Psoas muscle (tissue), 8 donors: ENCODE data around the gene STEAP2. TPM values are rescaled to one million over a fixed set of nuclear protein-coding genes. Genes with fewer than 3 reads are reported as not detected.

Source experiments
- ATAC-seq, 4 donors: fragments of 200-7000 bp; cut with Tn5 transposase; one replicate each; pipeline ENCODE4 v1.9.1; 2020; ENCODE audit warnings: moderate library complexity in 3 of 4, mild to moderate bottlenecking in 2 of 4
- DNase-seq, 2 donors: peaks; one replicate each; pipeline ENCODE4 v3.0.0-alpha.2; 2020
- H3K27ac ChIP-seq: fragments of 200-600 bp; one replicate; pipeline ENCODE4 v1.8.0; 2022
- H3K27me3 ChIP-seq, 3 donors: fragments of 200-600 bp in 1 of 3; one replicate each; pipeline versions ENCODE4 v1.6.1 to v1.8.0; 2013 to 2022; ENCODE audit warnings: low read length in 2 of 3, mild to moderate bottlenecking in 2 of 3, moderate library complexity in 1 of 3; ENCODE audit not compliant: insufficient read depth in 3 of 3
- H3K36me3 ChIP-seq, 2 donors: fragments of 200-600 bp in 1 of 2; one replicate each; pipeline versions ENCODE4 v1.6.1 to v1.8.0; 2013 to 2022; ENCODE audit warnings: low read depth in 1 of 2, mild to moderate bottlenecking in 1 of 2, moderate library complexity in 1 of 2; ENCODE audit not compliant: insufficient read depth in 1 of 2
- H3K4me1 ChIP-seq: fragments of 200-600 bp; one replicate; pipeline ENCODE4 v1.8.0; 2022
- H3K4me3 ChIP-seq: fragments of 200-600 bp; one replicate; pipeline ENCODE4 v1.8.0; 2022; ENCODE audit warnings: mild to moderate bottlenecking
- H3K9me3 ChIP-seq: fragments of 200-600 bp; one replicate; pipeline ENCODE4 v1.8.0; 2022
- CTCF ChIP-seq: fragments of 200-600 bp; IDR thresholded peaks from one replicate; pipeline ENCODE4 v1.8.0; 2022; ENCODE audit warnings: antibody characterized with exemption
- WGBS, 3 donors: extraction: QIAGEN DNeasy Blood & Tissue Kit; methylation state at CpG; one replicate each; pipeline versions ENCODE4 v1.1.6 to v1.1.7; 2013; 5-methylcytosine and 5-hydroxymethylcytosine counted together
- intact Hi-C, 2 donors: fragments of 100-400 bp; cut with DNase I; formaldehyde crosslinking; loops; one replicate each; pipeline versions ENCODE4 v1.11.0 to v1.14.2; 2022
- polyA plus RNA-seq, 3 donors: library from polyadenylated mRNA; stranded (reverse); fragments of 200-250 nt; gene quantifications; one replicate each; pipeline ENCODE4 v1.2.3, GENCODE V29; 2013
- total RNA-seq, 4 donors: library from RNA; stranded (reverse); fragmentation: NEBNext Ultra II Directional in 2 of 4; extraction: Animal tissue kit (Norgen Biotek cat#: 25700) in 2 of 4; gene quantifications; one replicate each; pipeline versions ENCODE4 v1.2.1 to v1.2.4, GENCODE V29; 2021 to 2023
- donor health status: healthy with polysubstance abuse.
- donor health status: DM: no; HTN: no; CAD: no; lungs with moderate emphysema.
- donor health status: Bipolar disorder and iron deficiency.
- donor health status: healthy.
- donor health status: DM: yes; HTN: yes; CAD: no.
- donor health status: DM: no; HTN: no; CAD: no.
- donor health status: DM: no; HTN: no; CAD: no.
- donor health status: DM: yes; HTN: yes; CAD: no.

The STEAP2 gene
- total and polyA plus RNA-seq, 7 donors = 0.32 to 3.7 (median 1.4) TPM

- H3K36me3 ChIP-seq = no peaks in the 10 kb centered on the region
- no peak overlapping the region for H3K27ac ChIP-seq
- H3K27me3 ChIP-seq = no peaks in the 10 kb centered on the region
Observed at GRCh38 chr7:90269163-90269562, 57.6 kb downstream of the STEAP2 start.

GRCh38 chr7:90270431-90271178 lies 59.1 kb downstream of the STEAP2 start:
- DNase-seq = no peak
- no peak for TF ChIP-seq CTCF
- H3K36me3 ChIP-seq = no peaks in the 10 kb centered on the region
- no peak overlapping the region for H3K4me3 ChIP-seq
- ATAC-seq = no peak
- no peaks in the 10 kb centered on the region for H3K9me3 ChIP-seq
- H3K27ac ChIP-seq = no peak overlapping the region
- H3K4me1 ChIP-seq = no peaks in the 10 kb centered on the region
- 95 to 99% (median 97%) methylated on average over 2 of the region's 2 CpGs for WGBS, 3 donors
- no peaks in the 10 kb centered on the region for H3K27me3 ChIP-seq
- intact Hi-C loops = no loop called here

More at GRCh38 chr7:90269163-90269562, 57.6 kb downstream of the STEAP2 start:
- no peak for TF ChIP-seq CTCF
- intact Hi-C loops = loop anchor here in 1 of 2 donors (10.0 kb wide), 1 partner anchor 104 kb away; no protein-coding TSS in a partner anchor
- no peaks in the 10 kb centered on the region for H3K9me3 ChIP-seq
- H3K4me3 ChIP-seq = no peak overlapping the region
- ATAC-seq = no peak
- no peaks in the 10 kb centered on the region for H3K4me1 ChIP-seq
- DNase-seq = no peak
- 80 to 85% (median 81%) methylated on average over 1 of the region's 1 CpG for WGBS, 3 donors

GRCh38 chr7:90271753-90272152 lies 60.2 kb downstream of the STEAP2 start:
- Histone ChIP-seq H3K27me3 (no peaks in the 10 kb centered on the region), H3K36me3 (no peaks in the 10 kb centered on the region), H3K4me3 (no peak overlapping the region), H3K9me3 (no peaks in the 10 kb centered on the region), H3K27ac (no peak overlapping the region), H3K4me1 (no peaks in the 10 kb centered on the region)
- no peak for ATAC-seq
- TF ChIP-seq CTCF = no peak
- intact Hi-C loops = no loop called here
- WGBS, 3 donors = 74 to 78% (median 74%) methylated on average over 2 of the region's 2 CpGs
- DNase-seq = no peak

- 89 to 92% (median 90%) methylated on average over 2 of the region's 2 CpGs for WGBS, 3 donors
- no peaks in the 10 kb centered on the region for H3K9me3 ChIP-seq
- no peak for TF ChIP-seq CTCF
- H3K4me3 ChIP-seq = no peak overlapping the region
- no peak for ATAC-seq
- no peak for DNase-seq
- intact Hi-C loops = no loop called here
- no peaks in the 10 kb centered on the region for H3K4me1 ChIP-seq
- no peaks in the 10 kb centered on the region for H3K36me3 ChIP-seq
- H3K27me3 ChIP-seq = no peaks in the 10 kb centered on the region
- H3K27ac ChIP-seq = no peak overlapping the region
Observed at GRCh38 chr7:90272242-90272641, 60.7 kb downstream of the STEAP2 start.

GRCh38 chr7:90274161-90274560 lies 62.6 kb downstream of the STEAP2 start:
- no peak overlapping the region for H3K4me3 ChIP-seq
- TF ChIP-seq CTCF = no peak
- DNase-seq = no peak
- no peaks in the 10 kb centered on the region for H3K9me3 ChIP-seq
- no peaks in the 10 kb centered on the region for H3K36me3 ChIP-seq
- no peaks in the 10 kb centered on the region for H3K27me3 ChIP-seq
- no peak overlapping the region for H3K27ac ChIP-seq
- ATAC-seq = no peak
- intact Hi-C loops = no loop called here
- H3K4me1 ChIP-seq = no peaks in the 10 kb centered on the region
